Activated CD8-positive, alpha-beta memory T cell treated with anti-CD3 and anti-CD28 coated beads, Interleukin-2, amount 50 U/mL, for 1 hour (primary cell): ENCODE results near the gene SCN2A.
"Not testable (repeated sequence)": the region's sequence is repeated elsewhere in the genome, so short reads cannot be mapped to it uniquely, and the experiment has no call there.

ENCODE experiments used
- DNase-seq: peaks from one replicate; pipeline ENCODE4 v3.0.0-alpha.2; 2020; ENCODE audit errors: extremely low read depth

Gene SCN2A

GRCh38 chr2:165253178-165253577 lies 14.0 kb downstream of the SCN2A start:
- DNase-seq: no peak

GRCh38 chr2:165256618-165257017 lies 17.4 kb downstream of the SCN2A start:
- DNase-seq: no peak

- DNase-seq: not testable (repeated sequence)
These were observed 21.1 kb downstream of the SCN2A start for GRCh38 chr2:165260347-165260746.

GRCh38 chr2:165268754-165269153 lies 29.5 kb downstream of the SCN2A start:
- no peak for DNase-seq

- DNase-seq: no peak
These were observed 34.0 kb downstream of the SCN2A start for GRCh38 chr2:165273176-165273575.

GRCh38 chr2:165274698-165275097 lies 35.5 kb downstream of the SCN2A start:
- DNase-seq: no peak

- no peak for DNase-seq
These were observed 36.7 kb downstream of the SCN2A start for GRCh38 chr2:165275932-165276331.

GRCh38 chr2:165277295-165277694 lies 38.1 kb downstream of the SCN2A start:
- DNase-seq: no peak

GRCh38 chr2:165277860-165278656 lies 38.8 kb downstream of the SCN2A start:
- no peak for DNase-seq

GRCh38 chr2:165280356-165280755 lies 41.1 kb downstream of the SCN2A start:
- no peak for DNase-seq

GRCh38 chr2:165281387-165281786 lies 42.2 kb downstream of the SCN2A start:
- DNase-seq: no peak

GRCh38 chr2:165283342-165283741 lies 44.1 kb downstream of the SCN2A start:
- no peak for DNase-seq

- DNase-seq: no peak
These were observed 48.0 kb downstream of the SCN2A start for GRCh38 chr2:165287094-165287778.

- no peak for DNase-seq
These were observed 49.9 kb downstream of the SCN2A start for GRCh38 chr2:165289069-165289468.

- peak; percentile 12 for DNase-seq
These were observed 54.5 kb downstream of the SCN2A start for GRCh38 chr2:165293440-165294420.

- no peak for DNase-seq
These were observed 55.7 kb downstream of the SCN2A start for GRCh38 chr2:165294912-165295311.

- no peak for DNase-seq
These were observed 56.4 kb downstream of the SCN2A start for GRCh38 chr2:165295643-165296042.

GRCh38 chr2:165305391-165306096 lies 66.3 kb downstream of the SCN2A start:
- no peak for DNase-seq

GRCh38 chr2:165307317-165307716 lies 68.1 kb downstream of the SCN2A start:
- DNase-seq: no peak

- DNase-seq: no peak
These were observed 72.7 kb downstream of the SCN2A start for GRCh38 chr2:165311949-165312348.

- DNase-seq: no peak
These were observed 73.8 kb downstream of the SCN2A start for GRCh38 chr2:165312999-165313398.
